Mammary microvascular endothelial cell (primary cell): ENCODE data around the gene ZNF420. TPM values are rescaled to one million over a fixed set of nuclear protein-coding genes. Genes with fewer than 3 reads are reported as not detected.

Source experiments
- total RNA-seq: library from RNA; depleted of rRNA; stranded (reverse); fragments of >200 nt; gene quantifications from 2 replicates; pipeline ENCODE4 v1.2.3, GENCODE V29; 2015

Gene ZNF420
- 2.1 and 2.8 TPM in 2 replicates for total RNA-seq

GRCh38 chr19:37077934-37078716, at the start of gene ZNF420:
ZNF420 (plus strand) TSS chr19:37078433; CDS start chr19:37089119, 10,686 bp downstream.

GRCh38 chr19:37172368-37173366, 94.4 kb downstream of the ZNF420 start, which contains the start of gene ZNF585A:
ZNF585A (minus strand) TSS chr19:37172695; CDS start chr19:37169910, 2,785 bp downstream.

Other genes starting within 250 kb of the ZNF420 start
- 2.9 and 3.1 TPM in 2 replicates for gene ZNF790, start 240.0 kb upstream of the ZNF420 start, total RNA-seq
- gene ZNF345, start 227.6 kb upstream of the ZNF420 start, total RNA-seq = 0.89 and 3.7 TPM in 2 replicates
- gene ZNF829, start 162.1 kb upstream of the ZNF420 start, total RNA-seq = 1.4 and 1.9 TPM in 2 replicates
- 1.3 and 3.0 TPM in 2 replicates for gene ZNF568, start 162.1 kb upstream of the ZNF420 start, total RNA-seq
- 4.8 and 8.7 TPM in 2 replicates for gene ZNF585A, start 94.3 kb downstream of the ZNF420 start, total RNA-seq
- 5.7 and 10.6 TPM in 2 replicates for gene ZNF585B, start 132.1 kb downstream of the ZNF420 start, total RNA-seq
- gene ZNF383, start 139.8 kb downstream of the ZNF420 start, total RNA-seq = 2.7 and 3.4 TPM in 2 replicates